Endothelial cell of umbilical vein (primary cell): ENCODE measurements around the gene VIPR2.

Experiments
- CTCF ChIP-seq, 2 donors: IDR thresholded peaks; 1 replicate in 1 of 2; 2 replicates in 1 of 2; pipeline ENCODE4 v1.5.1; 2011; ENCODE audit warnings: low read length in 2 of 2, mild to moderate bottlenecking in 2 of 2, moderate library complexity in 2 of 2, control low read depth in 1 of 2, inconsistent platforms in 1 of 2, low read depth in 1 of 2; ENCODE audit not compliant: insufficient read depth in 1 of 2; ENCODE audit errors: extremely low read depth in 1 of 2
- EZH2 ChIP-seq: IDR thresholded peaks from 2 replicates; pipeline ENCODE4 v1.6.1; 2012; ENCODE audit warnings: borderline replicate concordance, low read depth, mild to moderate bottlenecking, moderate library complexity, low read length, inconsistent platforms; ENCODE audit not compliant: severe bottlenecking
- JUN ChIP-seq: IDR thresholded peaks from 2 replicates; pipeline ENCODE4 v1.6.1; 2011; ENCODE audit warnings: borderline replicate concordance, low read depth; ENCODE audit not compliant: insufficient read length, insufficient read depth
- MAX ChIP-seq: IDR thresholded peaks from 2 replicates; pipeline ENCODE4 v1.6.1; 2011; ENCODE audit not compliant: insufficient read depth, insufficient read length
- MYC ChIP-seq: IDR thresholded peaks from one replicate; pipeline ENCODE4 v1.6.1; 2011; ENCODE audit warnings: mild to moderate bottlenecking, low read depth, low read length
- POLR2AphosphoS5 ChIP-seq: IDR thresholded peaks from 2 replicates; pipeline ENCODE4 v1.6.1; 2012; ENCODE audit warnings: low read depth, mild to moderate bottlenecking, control low read depth, low read length, moderate library complexity; ENCODE audit not compliant: insufficient read depth

DNA sequence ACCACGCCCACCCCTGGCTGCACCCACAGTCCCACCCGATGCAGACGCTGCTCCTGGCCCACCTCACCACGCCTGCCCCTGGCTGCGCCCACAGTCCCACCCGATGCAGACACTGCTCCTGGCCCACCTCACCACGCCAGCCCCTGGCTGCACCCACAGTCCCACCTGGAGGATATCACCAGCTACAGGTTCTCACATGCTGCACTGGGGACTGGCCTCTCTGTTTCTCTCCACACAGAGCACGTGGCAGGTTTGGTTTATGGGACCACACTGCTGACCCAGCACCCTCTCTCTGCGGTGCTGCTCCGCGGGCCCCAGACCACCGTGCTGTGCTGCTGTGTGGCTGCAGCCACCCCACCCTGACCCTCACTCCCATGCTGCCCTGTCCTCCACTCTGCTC lies 120.9 kb downstream of the VIPR2 start:
- TF ChIP-seq CTCF (IDR thresholded peaks at IDR 0.05; ENCODE audit: extremely low read depth in 1 of 2, insufficient read depth in 1 of 2, low read depth in 1 of 2, low read length in 2 of 2) (no peak), MYC (no peak), MAX (no peak), EZH2 (no peak), JUN (no peak), POLR2AphosphoS5 (no peak)
